Measurements from ENCODE around the gene NEIL1. TPM values are rescaled to one million over a fixed set of nuclear protein-coding genes. Genes with fewer than 3 reads are reported as not detected.
"Not testable (repeated sequence)": the region's sequence is repeated elsewhere in the genome, so short reads cannot be mapped to it uniquely, and the experiment has no call there.

Gene NEIL1
- total RNA-seq, 1 donor from 2014 or later, result 6.6 TPM

DNA sequence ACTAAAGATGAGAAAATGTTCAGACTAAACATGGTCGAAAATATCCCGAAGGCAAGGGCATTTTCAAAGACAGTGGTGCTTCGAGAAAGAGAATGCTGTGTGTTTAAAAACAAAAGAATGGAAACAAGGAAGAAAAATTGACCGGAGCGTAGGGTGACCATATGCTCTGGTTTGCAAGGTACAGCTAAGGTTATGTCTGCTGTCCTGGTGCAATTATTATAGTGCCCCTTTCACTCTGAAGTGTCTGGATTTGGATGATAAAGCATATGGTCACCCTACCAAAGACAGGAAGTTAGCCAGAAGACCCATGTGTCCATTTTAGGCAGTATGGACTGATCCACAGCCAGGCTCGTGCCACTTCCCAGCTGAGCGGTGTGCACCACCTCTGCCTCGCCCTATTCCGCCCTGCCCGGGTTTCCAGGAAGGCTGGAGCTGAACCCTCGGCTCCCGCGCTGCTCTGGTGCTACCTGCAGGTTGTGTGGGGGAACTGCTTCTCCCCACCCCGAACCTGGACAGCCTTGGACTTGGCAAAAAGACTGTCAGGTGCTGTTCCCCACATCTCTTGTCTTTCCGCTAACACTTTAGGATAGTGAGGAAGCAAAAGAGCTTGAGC is 39.0 kb upstream of the NEIL1 start:
- TF ChIP-seq, protein P1, sequence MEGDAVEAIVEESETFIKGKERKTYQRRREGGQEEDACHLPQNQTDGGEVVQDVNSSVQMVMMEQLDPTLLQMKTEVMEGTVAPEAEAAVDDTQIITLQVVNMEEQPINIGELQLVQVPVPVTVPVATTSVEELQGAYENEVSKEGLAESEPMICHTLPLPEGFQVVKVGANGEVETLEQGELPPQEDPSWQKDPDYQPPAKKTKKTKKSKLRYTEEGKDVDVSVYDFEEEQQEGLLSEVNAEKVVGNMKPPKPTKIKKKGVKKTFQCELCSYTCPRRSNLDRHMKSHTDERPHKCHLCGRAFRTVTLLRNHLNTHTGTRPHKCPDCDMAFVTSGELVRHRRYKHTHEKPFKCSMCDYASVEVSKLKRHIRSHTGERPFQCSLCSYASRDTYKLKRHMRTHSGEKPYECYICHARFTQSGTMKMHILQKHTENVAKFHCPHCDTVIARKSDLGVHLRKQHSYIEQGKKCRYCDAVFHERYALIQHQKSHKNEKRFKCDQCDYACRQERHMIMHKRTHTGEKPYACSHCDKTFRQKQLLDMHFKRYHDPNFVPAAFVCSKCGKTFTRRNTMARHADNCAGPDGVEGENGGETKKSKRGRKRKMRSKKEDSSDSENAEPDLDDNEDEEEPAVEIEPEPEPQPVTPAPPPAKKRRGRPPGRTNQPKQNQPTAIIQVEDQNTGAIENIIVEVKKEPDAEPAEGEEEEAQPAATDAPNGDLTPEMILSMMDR (IDR thresholded peaks at IDR 0.05; ENCODE audit: insufficient read depth, low read length, severe bottlenecking), result peak; percentile 74
- DNase-seq (ENCODE audit: low read depth), result peak; percentile 46

DNA sequence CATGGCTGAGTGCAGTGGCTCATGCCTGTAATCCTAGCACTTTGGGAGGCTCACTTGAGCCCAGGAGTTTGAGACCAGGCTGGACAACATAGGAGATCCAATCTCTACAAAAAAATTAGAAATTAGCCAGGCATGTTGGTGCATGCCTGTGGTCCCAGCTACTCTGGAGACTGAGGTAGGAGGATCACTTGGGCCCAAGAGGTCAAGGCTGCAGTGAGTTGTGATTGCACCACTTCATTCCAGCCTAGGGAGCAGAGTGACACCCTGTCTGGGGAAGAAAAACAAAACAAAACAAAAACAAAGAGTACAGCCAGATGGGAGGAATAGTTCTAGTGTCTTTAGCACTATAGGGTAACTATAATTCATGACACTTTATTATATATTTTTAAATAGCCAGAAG is 37.1 kb upstream of the NEIL1 start:
- FAIRE-seq (no peak), DNase-seq (ENCODE audit: low read depth) (no peak)
- TF ChIP-seq, protein P1 (IDR thresholded peaks at IDR 0.05; ENCODE audit: insufficient read depth, low read length, severe bottlenecking), result no peak
- no peaks in the 10 kb centered on the region for H3K36me3 ChIP-seq (ENCODE audit: control insufficient read depth, insufficient read depth, low read length)
- no peak overlapping the region for H3K4me3 ChIP-seq (ENCODE audit: low read depth, low read length)
- no peaks in the 10 kb centered on the region for H3K27me3 ChIP-seq (ENCODE audit: control insufficient read depth, insufficient read depth, low read length)

More for the DNA sequence above, 39.0 kb upstream of the NEIL1 start:
- H3K4me3 ChIP-seq (ENCODE audit: low read depth, low read length), result no peak overlapping the region
- H3K27me3 ChIP-seq (ENCODE audit: control insufficient read depth, insufficient read depth, low read length), result no peaks in the 10 kb centered on the region
- no peak for FAIRE-seq
- no peaks in the 10 kb centered on the region for H3K36me3 ChIP-seq (ENCODE audit: control insufficient read depth, insufficient read depth, low read length)

DNA sequence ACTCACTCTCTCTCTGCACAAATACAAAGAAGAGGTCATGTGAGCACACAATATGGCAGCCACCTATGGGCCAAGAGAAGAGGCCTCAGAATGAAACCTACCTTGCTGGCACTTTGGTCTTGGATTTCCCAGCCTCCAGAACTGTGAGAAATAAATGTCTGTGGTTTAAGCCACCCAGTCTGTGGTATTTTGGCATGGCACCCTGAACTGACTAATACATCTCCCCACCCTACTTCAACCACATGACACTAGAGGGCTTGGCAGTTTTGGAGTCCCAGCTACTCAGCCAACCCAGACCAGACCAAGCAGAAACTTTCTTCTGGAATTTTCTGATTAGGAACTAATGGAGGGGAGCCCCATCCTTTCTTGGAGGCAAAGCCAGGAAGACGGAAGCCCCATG is 34.3 kb upstream of the NEIL1 start:
- not testable (repeated sequence) for FAIRE-seq; H3K36me3 ChIP-seq (ENCODE audit: control insufficient read depth, insufficient read depth, low read length); H3K27me3 ChIP-seq (ENCODE audit: control insufficient read depth, insufficient read depth, low read length); H3K4me3 ChIP-seq (ENCODE audit: low read depth, low read length)
- DNase-seq (ENCODE audit: low read depth), result peak; percentile 73

DNA sequence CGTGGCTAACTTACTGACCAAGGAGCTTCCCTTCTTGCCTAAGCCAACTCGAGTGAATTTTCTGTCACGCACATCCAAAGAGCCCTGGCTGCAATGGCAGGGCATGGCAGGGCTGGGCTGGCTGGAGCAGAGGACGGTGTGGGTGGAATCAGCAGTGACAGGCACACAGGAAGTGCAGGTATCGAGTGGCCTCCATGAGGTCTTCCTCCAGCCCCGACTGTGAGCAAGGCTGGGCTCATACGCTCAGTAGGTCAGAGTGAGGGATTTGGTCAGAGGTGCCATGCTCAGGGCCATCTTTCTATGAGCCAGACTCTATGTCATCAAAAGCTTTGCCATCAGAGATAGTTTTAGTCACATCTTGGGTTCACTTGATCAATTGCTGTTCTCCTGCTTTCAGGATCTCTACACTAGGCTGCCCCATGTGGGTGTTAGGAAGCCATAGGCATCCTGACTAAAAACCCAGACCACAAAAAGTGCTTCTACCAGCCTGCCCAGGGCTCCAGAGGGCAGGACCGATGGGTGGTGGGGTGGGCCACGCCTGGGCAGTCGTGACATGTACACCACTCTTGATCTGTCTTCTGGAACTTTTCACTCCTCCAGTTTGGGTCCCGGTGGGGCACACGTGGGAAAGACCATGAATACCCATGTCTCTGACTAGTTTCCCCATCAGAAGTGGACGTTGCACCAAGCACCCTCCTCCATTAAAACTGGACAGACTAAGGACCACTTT is 33.6 kb upstream of the NEIL1 start:
- Histone ChIP-seq H3K27me3 (ENCODE audit: control insufficient read depth, insufficient read depth, low read length) (no peaks in the 10 kb centered on the region), H3K36me3 (ENCODE audit: control insufficient read depth, insufficient read depth, low read length) (no peaks in the 10 kb centered on the region), H3K4me3 (ENCODE audit: low read depth, low read length) (no peak overlapping the region)
- TF ChIP-seq, protein P1 (IDR thresholded peaks at IDR 0.05; ENCODE audit: insufficient read depth, low read length, severe bottlenecking), result no peak
- FAIRE-seq (no peak), DNase-seq (ENCODE audit: low read depth) (no peak)

DNA sequence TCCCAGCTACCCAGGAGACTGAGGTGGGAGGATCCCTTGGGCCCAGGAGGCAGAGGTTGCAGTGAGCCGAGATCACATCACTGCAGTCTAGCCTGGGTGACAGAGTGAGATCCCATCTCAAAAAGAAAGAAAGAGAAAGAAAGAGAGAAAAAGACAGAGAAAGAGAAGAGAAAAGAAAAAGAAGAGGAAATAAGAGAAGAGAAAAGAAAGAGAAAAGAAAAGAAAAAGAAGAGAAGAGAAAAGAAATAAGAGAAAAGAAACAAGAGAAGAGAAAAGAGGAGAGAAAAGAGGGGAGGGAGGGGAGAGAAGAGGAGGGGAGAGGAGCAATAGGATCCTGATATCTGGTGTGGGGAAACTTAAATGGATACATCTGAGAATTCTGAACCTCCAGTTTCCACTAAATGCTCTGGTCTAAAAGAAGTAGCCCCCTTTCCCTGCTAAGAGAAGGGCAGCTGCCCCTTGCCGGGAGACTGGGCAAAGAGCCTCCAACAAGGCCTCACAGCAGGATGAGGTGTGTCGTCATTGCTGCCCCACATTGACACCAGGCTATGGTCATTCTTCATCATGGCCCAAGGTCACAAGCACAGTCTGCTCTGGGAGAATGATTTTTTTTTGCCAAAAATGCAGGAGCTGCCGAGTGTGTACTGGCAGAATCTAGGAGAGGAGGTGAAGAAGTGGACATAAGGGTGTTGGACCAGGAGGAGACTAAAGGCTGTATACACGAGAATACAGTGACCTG is 32.1 kb upstream of the NEIL1 start:
- TF ChIP-seq, protein P1 (IDR thresholded peaks at IDR 0.05; ENCODE audit: insufficient read depth, low read length, severe bottlenecking), result no peak
- FAIRE-seq, result no peak

DNA sequence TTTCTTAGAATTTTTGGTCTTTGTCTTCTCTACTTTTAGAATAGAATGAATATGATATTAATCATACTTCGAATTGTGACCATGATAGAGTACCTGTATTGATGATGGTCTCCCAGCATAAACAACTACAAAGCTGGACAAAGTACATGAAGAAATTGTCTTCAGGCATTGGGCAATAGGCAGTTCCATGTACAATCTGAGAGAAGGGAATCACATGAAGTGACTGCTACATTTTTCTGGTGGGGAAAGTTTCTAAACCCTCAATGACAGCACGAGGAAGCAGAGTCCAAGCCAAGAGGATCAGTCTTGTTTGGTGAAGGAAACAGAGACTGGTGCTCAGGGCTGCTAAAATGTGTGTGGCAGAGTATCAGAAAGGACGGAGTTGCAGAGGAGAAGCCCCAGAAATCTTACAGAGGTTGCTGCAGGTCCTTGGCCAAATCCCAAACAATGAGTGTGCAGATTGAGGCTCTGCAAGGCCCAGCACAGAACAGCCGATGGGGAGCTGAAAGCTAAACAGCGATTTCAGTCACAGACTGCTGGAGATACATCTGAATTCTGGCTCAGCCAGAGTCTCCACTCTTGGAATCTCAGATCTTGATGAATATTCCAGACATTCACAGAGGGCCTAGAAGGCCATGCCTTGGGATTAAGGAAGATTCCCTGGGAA is 27.5 kb upstream of the NEIL1 start:
- H3K27me3 ChIP-seq (ENCODE audit: control insufficient read depth, insufficient read depth, low read length); H3K36me3 ChIP-seq (ENCODE audit: control insufficient read depth, insufficient read depth, low read length); FAIRE-seq; H3K4me3 ChIP-seq (ENCODE audit: low read depth, low read length); DNase-seq (ENCODE audit: low read depth): not testable (repeated sequence)

More for the DNA sequence above, 32.1 kb upstream of the NEIL1 start:
- no peak for DNase-seq (ENCODE audit: low read depth)
- no peak overlapping the region for H3K4me3 ChIP-seq (ENCODE audit: low read depth, low read length)
- H3K36me3 ChIP-seq (ENCODE audit: control insufficient read depth, insufficient read depth, low read length), result no peaks in the 10 kb centered on the region
- no peaks in the 10 kb centered on the region for H3K27me3 ChIP-seq (ENCODE audit: control insufficient read depth, insufficient read depth, low read length)
